ENCODE data around the gene MT1X.

DNA sequence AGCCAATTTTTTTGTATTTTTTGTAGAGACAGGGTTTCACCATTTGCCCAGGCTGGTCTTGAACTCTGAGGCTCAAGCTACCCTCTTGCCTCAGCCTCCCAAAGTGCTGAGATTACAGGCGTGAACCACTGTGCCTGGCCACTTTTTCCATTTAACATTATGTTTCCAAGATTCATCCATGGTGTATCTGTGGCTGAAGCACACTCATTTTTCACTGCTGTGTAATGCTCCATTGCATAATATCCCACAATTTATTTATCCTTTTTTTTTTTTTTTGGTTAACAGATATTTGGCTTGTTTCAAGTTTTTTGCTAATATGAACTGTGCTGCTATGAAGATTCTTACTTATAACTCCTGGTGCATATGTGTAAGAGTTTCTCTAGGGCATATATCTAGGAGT, 45.8 kb downstream of the MT1X start:
- TF ChIP-seq POLR2AphosphoS5 (IDR thresholded peaks at IDR 0.05) = no peak
- TF ChIP-seq, protein P1, sequence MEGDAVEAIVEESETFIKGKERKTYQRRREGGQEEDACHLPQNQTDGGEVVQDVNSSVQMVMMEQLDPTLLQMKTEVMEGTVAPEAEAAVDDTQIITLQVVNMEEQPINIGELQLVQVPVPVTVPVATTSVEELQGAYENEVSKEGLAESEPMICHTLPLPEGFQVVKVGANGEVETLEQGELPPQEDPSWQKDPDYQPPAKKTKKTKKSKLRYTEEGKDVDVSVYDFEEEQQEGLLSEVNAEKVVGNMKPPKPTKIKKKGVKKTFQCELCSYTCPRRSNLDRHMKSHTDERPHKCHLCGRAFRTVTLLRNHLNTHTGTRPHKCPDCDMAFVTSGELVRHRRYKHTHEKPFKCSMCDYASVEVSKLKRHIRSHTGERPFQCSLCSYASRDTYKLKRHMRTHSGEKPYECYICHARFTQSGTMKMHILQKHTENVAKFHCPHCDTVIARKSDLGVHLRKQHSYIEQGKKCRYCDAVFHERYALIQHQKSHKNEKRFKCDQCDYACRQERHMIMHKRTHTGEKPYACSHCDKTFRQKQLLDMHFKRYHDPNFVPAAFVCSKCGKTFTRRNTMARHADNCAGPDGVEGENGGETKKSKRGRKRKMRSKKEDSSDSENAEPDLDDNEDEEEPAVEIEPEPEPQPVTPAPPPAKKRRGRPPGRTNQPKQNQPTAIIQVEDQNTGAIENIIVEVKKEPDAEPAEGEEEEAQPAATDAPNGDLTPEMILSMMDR (IDR thresholded peaks at IDR 0.05) = no peak

All from stomach (tissue), 4 donors.